Measurements from ENCODE around the gene NEMP2. TPM values are rescaled to one million over a fixed set of nuclear protein-coding genes. Genes with fewer than 3 reads are reported as not detected.
A peak's percentile ranks its signal among the peaks of the same experiment; 100 is the strongest.

Gene NEMP2, protein sequence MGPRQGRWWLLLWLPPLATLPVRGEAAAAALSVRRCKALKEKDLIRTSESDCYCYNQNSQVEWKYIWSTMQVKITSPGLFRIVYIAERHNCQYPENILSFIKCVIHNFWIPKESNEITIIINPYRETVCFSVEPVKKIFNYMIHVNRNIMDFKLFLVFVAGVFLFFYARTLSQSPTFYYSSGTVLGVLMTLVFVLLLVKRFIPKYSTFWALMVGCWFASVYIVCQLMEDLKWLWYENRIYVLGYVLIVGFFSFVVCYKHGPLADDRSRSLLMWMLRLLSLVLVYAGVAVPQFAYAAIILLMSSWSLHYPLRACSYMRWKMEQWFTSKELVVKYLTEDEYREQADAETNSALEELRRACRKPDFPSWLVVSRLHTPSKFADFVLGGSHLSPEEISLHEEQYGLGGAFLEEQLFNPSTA
- 5.2 TPM for total RNA-seq
- 2.3 TPM for polyA plus RNA-seq (ENCODE audit: insufficient read depth, low read depth, low replicate concordance)
- long read RNA-seq, donor 1, full-length matches to known transcripts, result 2 of 2 reads
- long read RNA-seq, donor 1, partial matches to known transcripts, result 0 of 2 reads
- long read RNA-seq, donor 1, other reads (novel, unspliced or antisense), result 0 of 2 reads
- long read RNA-seq, donor 2, full-length matches to known transcripts, result 2 of 2 reads
- long read RNA-seq, donor 2, partial matches to known transcripts, result 0 of 2 reads
- long read RNA-seq, donor 2, other reads (novel, unspliced or antisense), result 0 of 2 reads
- long read RNA-seq, donor 3, full-length matches to known transcripts, result 1 of 1 reads
- long read RNA-seq, donor 3, partial matches to known transcripts, result 0 of 1 reads
- long read RNA-seq, donor 3, other reads (novel, unspliced or antisense), result 0 of 1 reads
- long read RNA-seq, donor 4, full-length matches to known transcripts, result 1 of 1 reads
- long read RNA-seq, donor 4, partial matches to known transcripts, result 0 of 1 reads
- long read RNA-seq, donor 4, other reads (novel, unspliced or antisense), result 0 of 1 reads
- long read RNA-seq, donor 5, result 0 reads
- long read RNA-seq, donor 6, result 0 reads
- long read RNA-seq, donor 7, full-length matches to known transcripts, result 1 of 3 reads
- long read RNA-seq, donor 7, partial matches to known transcripts, result 0 of 3 reads
- long read RNA-seq, donor 7, other reads (novel, unspliced or antisense), result 2 of 3 reads
- long read RNA-seq, donor 8, result 0 reads
- long read RNA-seq, donor 9, full-length matches to known transcripts, result 1 of 1 reads
- long read RNA-seq, donor 9, partial matches to known transcripts, result 0 of 1 reads
- long read RNA-seq, donor 9, other reads (novel, unspliced or antisense), result 0 of 1 reads
- long read RNA-seq, donor 10, result 0 reads

DNA sequence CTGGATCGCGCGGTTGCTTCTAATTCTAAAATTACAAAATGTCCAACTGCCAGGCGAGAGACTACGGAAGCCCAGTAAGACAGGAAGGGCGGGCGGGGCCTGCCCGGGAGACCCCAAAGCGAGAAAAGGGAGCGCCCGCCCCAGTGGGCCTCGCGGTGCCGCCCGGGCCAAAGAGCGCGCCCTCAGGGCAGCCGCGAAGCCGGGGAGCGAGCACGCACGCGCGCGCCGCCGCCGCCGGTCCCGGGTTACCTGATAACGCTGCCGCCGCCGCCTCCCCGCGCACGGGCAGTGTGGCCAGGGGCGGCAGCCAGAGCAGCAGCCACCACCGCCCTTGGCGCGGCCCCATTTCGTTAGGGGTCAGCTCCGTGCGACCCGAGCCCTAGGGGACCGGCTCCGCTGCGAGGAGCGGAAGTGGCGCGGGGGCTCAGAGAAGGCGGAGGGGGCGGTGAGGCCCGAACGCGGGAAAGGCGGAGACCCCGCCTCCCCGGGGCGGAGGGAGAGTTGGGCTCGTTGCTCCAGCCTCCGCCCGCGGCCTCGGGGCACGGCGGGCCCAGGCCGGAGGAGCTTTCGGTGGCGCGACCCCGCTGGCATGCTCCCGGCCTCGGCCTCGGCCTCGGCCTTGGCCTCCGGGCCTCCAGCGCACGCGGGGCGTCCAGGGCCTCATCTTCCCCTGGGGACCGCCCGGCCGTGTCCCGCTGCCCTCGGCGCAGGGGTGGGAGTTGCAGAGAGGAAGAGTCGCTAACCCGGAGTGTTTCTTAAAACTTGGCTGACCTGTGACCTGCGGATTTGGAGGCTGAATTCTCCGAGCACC, at the start of gene NEMP2:
TSS of gene NEMP2 (minus strand) at position 413 of the 811 bp plus-strand sequence. CDS start at position 346, 67 bp downstream.
- TF ChIP-seq, protein P1, sequence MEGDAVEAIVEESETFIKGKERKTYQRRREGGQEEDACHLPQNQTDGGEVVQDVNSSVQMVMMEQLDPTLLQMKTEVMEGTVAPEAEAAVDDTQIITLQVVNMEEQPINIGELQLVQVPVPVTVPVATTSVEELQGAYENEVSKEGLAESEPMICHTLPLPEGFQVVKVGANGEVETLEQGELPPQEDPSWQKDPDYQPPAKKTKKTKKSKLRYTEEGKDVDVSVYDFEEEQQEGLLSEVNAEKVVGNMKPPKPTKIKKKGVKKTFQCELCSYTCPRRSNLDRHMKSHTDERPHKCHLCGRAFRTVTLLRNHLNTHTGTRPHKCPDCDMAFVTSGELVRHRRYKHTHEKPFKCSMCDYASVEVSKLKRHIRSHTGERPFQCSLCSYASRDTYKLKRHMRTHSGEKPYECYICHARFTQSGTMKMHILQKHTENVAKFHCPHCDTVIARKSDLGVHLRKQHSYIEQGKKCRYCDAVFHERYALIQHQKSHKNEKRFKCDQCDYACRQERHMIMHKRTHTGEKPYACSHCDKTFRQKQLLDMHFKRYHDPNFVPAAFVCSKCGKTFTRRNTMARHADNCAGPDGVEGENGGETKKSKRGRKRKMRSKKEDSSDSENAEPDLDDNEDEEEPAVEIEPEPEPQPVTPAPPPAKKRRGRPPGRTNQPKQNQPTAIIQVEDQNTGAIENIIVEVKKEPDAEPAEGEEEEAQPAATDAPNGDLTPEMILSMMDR (IDR thresholded peaks at IDR 0.05; ENCODE audit: borderline replicate concordance, extremely low read depth, insufficient read depth), result no peak
- H3K4me3 ChIP-seq (ENCODE audit: low read length in 3 of 3), result peak within 1 kb of the TSS; percentile 86 to 97 (median 87)
- no peaks in the 10 kb centered on the region for H3K27me3 ChIP-seq (ENCODE audit: control insufficient read depth, insufficient read depth, low read length)
- intact Hi-C loops (cut with DNase I), result loop anchor here (10.0 kb wide), 1 partner anchor 120 kb away; no protein-coding TSS in a partner anchor
- FAIRE-seq, result no peak
- peaks cover 0 to 9% (median 2%) of the 10 kb centered on the region in 3 donors for H3K9me3 ChIP-seq (ENCODE audit: control insufficient read depth in 2 of 3, insufficient read depth in 1 of 3, low read length in 3 of 3)
- peak; percentile 82 to 93 (median 88) for DNase-seq
- H3K27ac ChIP-seq (ENCODE audit: low read depth in 2 of 2, low read length in 2 of 2), result peak within 1 kb of the TSS; percentile 84 to 89
- H3K9ac ChIP-seq (ENCODE audit: low read length in 3 of 3), result peak within 1 kb of the TSS; percentile 90 to 96 (median 91)
- H3K4me1 ChIP-seq (ENCODE audit: control insufficient read depth in 2 of 3, insufficient read depth in 2 of 3, low read depth in 1 of 3, low read length in 3 of 3), result no peaks in the 10 kb centered on the region
- no peaks in the 10 kb centered on the region for H3K36me3 ChIP-seq (ENCODE audit: control insufficient read depth in 2 of 3, insufficient read depth in 3 of 3, low read length in 3 of 3)

DNA sequence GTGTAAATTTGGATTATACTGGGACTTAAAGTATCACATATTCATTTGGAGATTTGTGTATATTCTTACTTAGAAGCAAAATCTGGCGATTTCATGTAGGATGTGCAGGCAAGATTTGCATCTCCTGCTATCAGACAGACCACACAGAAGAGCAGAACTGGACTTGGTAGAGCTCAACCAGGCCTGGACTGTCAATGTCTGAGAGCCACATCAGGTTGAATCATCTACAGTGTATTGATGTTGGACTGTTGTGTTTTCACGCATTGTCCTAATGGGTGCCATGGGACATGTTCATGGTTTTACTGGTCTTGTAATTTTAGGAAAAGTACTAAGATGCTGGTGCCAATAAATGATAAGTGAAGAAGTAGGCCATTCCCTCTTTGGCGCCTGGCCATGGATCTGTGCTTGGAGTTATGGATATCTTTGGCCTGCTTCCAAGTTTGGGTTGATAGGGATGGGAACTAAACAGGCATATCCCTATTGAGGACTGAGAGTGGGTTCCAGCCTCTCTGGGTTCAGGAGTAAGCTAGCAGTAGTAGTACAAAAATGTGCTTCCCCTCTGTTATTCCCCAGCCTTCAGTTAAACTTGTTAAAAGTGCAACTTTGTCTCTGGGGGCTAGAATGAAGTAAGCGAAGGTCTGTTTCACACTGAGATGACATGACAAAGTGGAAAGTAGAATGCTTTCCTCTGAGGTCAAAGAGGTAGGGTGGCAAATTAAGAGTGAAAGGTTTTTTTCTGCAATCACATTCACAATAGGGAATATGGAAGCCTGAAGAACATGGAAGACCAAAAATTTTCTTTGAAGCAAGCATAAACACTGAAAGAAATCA, 49.2 kb upstream of the NEMP2 start:
- intact Hi-C loops (cut with DNase I), result no loop called here
- Histone ChIP-seq H3K27ac (ENCODE audit: low read depth in 2 of 2, low read length in 2 of 2) (no peak overlapping the region), H3K4me1 (ENCODE audit: control insufficient read depth in 2 of 3, insufficient read depth in 2 of 3, low read depth in 1 of 3, low read length in 3 of 3) (peaks cover 0 to under 1% (median 0%) of the 10 kb centered on the region in 3 donors), H3K9me3 (ENCODE audit: control insufficient read depth in 2 of 3, insufficient read depth in 1 of 3, low read length in 3 of 3) (no peaks in the 10 kb centered on the region), H3K36me3 (ENCODE audit: control insufficient read depth in 2 of 3, insufficient read depth in 3 of 3, low read length in 3 of 3) (no peaks in the 10 kb centered on the region), H3K27me3 (ENCODE audit: control insufficient read depth, insufficient read depth, low read length) (no peaks in the 10 kb centered on the region), H3K4me3 (ENCODE audit: low read length in 3 of 3) (no peak overlapping the region), H3K9ac (ENCODE audit: low read length in 3 of 3) (no peak overlapping the region)
- DNase-seq, result no peak
- no peak for FAIRE-seq
- TF ChIP-seq, protein P1 (IDR thresholded peaks at IDR 0.05; ENCODE audit: borderline replicate concordance, extremely low read depth, insufficient read depth), result no peak

Measured in kidney (tissue), 22 donors.